ENCODE data around the gene CEACAM3.

CEACAM3 gene

GRCh38 chr19:41792513-41793413 lies 3.6 kb upstream of the CEACAM3 start:
- in situ Hi-C loops (cut with MboI; ENCODE audit: low sequenced_read_pairs), result no loop called here

- in situ Hi-C loops (cut with MboI; ENCODE audit: low sequenced_read_pairs), result no loop called here
Measured at GRCh38 chr19:41793414-41793727, 3.0 kb upstream of the CEACAM3 start.

GRCh38 chr19:41795031-41795461 lies 1.3 kb upstream of the CEACAM3 start:
- in situ Hi-C loops (cut with MboI; ENCODE audit: low sequenced_read_pairs), result no loop called here

GRCh38 chr19:41796901-41797300 lies 514 bp downstream of the CEACAM3 start:
- in situ Hi-C loops (cut with MboI; ENCODE audit: low sequenced_read_pairs), result no loop called here

- in situ Hi-C loops (cut with MboI; ENCODE audit: low sequenced_read_pairs), result no loop called here
Measured at GRCh38 chr19:41799444-41800000, 3.1 kb downstream of the CEACAM3 start.

- in situ Hi-C loops (cut with MboI; ENCODE audit: low sequenced_read_pairs), result no loop called here
Measured at GRCh38 chr19:41801031-41801430, 4.6 kb downstream of the CEACAM3 start.

- in situ Hi-C loops (cut with MboI; ENCODE audit: low sequenced_read_pairs), result no loop called here
Measured at GRCh38 chr19:41801792-41802211, 5.4 kb downstream of the CEACAM3 start.

- in situ Hi-C loops (cut with MboI; ENCODE audit: low sequenced_read_pairs), result no loop called here
Measured at GRCh38 chr19:41802770-41803169, 6.4 kb downstream of the CEACAM3 start.

- in situ Hi-C loops (cut with MboI; ENCODE audit: low sequenced_read_pairs), result no loop called here
Measured at GRCh38 chr19:41804336-41804735, 7.9 kb downstream of the CEACAM3 start.

GRCh38 chr19:41807176-41807575 lies 10.8 kb downstream of the CEACAM3 start:
- in situ Hi-C loops (cut with MboI; ENCODE audit: low sequenced_read_pairs), result no loop called here

- in situ Hi-C loops (cut with MboI; ENCODE audit: low sequenced_read_pairs), result no loop called here
Measured at GRCh38 chr19:41808663-41809566, 12.5 kb downstream of the CEACAM3 start.

GRCh38 chr19:41810301-41810700 lies 13.9 kb downstream of the CEACAM3 start:
- in situ Hi-C loops (cut with MboI; ENCODE audit: low sequenced_read_pairs), result no loop called here

- in situ Hi-C loops (cut with MboI; ENCODE audit: low sequenced_read_pairs), result no loop called here
Measured at GRCh38 chr19:41811036-41811435, 14.6 kb downstream of the CEACAM3 start.

- in situ Hi-C loops (cut with MboI; ENCODE audit: low sequenced_read_pairs), result no loop called here
Measured at GRCh38 chr19:41811981-41812380, 15.6 kb downstream of the CEACAM3 start.

- in situ Hi-C loops (cut with MboI; ENCODE audit: low sequenced_read_pairs), result no loop called here
Measured at GRCh38 chr19:41813911-41814310, 17.5 kb downstream of the CEACAM3 start.

GRCh38 chr19:41815301-41815700 lies 18.9 kb downstream of the CEACAM3 start:
- in situ Hi-C loops (cut with MboI; ENCODE audit: low sequenced_read_pairs), result no loop called here

GRCh38 chr19:41816761-41817160 lies 20.4 kb downstream of the CEACAM3 start:
- in situ Hi-C loops (cut with MboI; ENCODE audit: low sequenced_read_pairs), result no loop called here

GRCh38 chr19:41821003-41821735 lies 24.8 kb downstream of the CEACAM3 start:
- in situ Hi-C loops (cut with MboI; ENCODE audit: low sequenced_read_pairs), result no loop called here

- in situ Hi-C loops (cut with MboI; ENCODE audit: low sequenced_read_pairs), result no loop called here
Measured at GRCh38 chr19:41837981-41838708, 41.8 kb downstream of the CEACAM3 start.

- in situ Hi-C loops (cut with MboI; ENCODE audit: low sequenced_read_pairs), result no loop called here
Measured at GRCh38 chr19:41839211-41839610, 42.8 kb downstream of the CEACAM3 start.
